ENCODE data around the gene CBR4.

CBR4 gene

DNA sequence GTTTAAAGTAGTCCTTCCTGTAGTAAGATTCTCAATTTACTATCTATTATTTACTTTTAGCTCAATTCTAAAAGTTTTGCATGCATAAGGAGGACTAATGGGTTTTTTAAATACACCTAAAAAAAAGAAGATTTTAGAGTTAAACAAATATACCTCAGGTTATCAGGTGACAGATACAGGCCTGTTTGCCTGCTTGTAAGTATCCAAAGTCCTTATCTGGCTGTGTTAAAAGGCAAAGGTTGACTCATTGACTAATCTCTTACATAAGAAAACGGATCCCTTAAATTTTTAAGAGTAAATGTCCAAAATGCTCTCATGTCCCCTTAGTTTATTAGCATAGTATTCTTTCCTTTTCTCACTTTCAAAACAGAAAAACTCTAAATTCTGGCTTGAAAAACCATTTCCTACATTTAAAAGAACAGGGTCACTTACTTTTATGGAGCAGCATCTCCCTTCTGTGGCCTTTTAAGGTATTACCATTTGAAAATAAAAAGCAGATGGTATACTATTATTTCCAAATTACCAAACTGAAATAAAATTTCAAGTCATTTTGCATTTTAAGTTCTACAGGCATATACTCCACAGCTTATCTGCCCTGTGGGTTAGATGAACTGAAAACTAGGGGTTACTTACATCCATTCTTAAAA is 4.5 kb downstream of the CBR4 start:
- TF ChIP-seq, protein P1, sequence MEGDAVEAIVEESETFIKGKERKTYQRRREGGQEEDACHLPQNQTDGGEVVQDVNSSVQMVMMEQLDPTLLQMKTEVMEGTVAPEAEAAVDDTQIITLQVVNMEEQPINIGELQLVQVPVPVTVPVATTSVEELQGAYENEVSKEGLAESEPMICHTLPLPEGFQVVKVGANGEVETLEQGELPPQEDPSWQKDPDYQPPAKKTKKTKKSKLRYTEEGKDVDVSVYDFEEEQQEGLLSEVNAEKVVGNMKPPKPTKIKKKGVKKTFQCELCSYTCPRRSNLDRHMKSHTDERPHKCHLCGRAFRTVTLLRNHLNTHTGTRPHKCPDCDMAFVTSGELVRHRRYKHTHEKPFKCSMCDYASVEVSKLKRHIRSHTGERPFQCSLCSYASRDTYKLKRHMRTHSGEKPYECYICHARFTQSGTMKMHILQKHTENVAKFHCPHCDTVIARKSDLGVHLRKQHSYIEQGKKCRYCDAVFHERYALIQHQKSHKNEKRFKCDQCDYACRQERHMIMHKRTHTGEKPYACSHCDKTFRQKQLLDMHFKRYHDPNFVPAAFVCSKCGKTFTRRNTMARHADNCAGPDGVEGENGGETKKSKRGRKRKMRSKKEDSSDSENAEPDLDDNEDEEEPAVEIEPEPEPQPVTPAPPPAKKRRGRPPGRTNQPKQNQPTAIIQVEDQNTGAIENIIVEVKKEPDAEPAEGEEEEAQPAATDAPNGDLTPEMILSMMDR (IDR thresholded peaks at IDR 0.05) = no peak
- TF ChIP-seq ZFX (IDR thresholded peaks at IDR 0.05; ENCODE audit: borderline replicate concordance) = no peak
- H3K27ac ChIP-seq = no peak overlapping the region

DNA sequence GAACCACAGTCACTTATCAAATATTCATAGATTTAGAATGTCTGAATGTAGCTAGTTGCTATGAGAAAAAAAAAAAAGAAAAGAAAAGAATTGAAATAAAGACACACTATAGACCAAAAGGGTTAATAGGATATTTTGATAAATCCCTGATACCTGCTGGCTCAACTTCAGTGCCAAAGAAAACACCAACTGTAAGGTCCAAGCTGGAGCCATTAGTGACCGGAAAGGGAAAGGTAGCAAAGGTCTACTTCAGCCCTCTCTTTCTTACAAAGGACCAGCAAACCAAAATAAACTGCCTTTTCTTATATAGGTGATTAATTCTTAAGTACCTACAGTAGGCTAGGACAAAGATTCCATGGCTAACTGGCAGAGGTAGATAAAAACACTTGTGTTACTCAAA is 9.7 kb downstream of the CBR4 start:
- H3K27ac ChIP-seq = no peak overlapping the region
- TF ChIP-seq ZFX (IDR thresholded peaks at IDR 0.05; ENCODE audit: borderline replicate concordance) = no peak
- TF ChIP-seq, protein P1 (IDR thresholded peaks at IDR 0.05) = no peak

DNA sequence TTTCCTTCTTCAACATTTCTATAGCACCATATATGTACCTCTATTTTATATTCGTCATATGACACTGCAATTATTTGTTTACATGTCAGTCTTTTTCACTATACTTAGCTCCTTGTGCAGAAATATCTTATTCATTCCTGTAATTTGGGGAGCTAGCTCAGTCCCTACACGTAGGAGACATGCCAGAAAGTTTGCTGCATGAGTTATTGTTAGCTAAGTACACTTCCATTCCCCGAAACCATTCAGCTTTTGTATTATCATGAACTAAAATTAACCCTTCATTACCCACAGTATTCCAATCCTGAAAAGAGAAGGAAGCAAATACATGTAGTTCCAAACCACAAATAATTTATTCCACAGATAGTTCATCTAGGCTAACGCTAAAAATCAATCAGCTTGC is 10.2 kb downstream of the CBR4 start:
- no peak for TF ChIP-seq ZFX (IDR thresholded peaks at IDR 0.05; ENCODE audit: borderline replicate concordance)
- TF ChIP-seq, protein P1 (IDR thresholded peaks at IDR 0.05) = no peak
- no peak overlapping the region for H3K27ac ChIP-seq

DNA sequence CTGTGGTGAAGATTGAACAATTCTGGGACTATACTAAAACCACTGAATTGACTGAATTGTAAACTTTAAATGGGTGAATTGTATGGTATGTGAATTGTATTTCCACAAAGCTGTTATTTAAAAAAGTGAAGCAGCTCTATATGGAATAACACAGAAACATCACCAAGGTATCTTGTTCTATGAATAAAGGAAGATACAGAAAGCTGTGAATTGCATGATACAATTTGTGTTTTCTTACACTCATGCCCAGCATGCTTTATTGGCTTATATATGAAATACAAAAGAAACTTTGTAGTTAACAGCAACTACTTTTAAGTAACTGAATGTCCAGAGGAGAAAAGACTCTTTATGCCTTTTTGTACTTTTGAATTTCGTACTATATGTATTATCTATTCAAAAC is 11.5 kb downstream of the CBR4 start:
- no peak overlapping the region for H3K27ac ChIP-seq
- TF ChIP-seq, protein P1 (IDR thresholded peaks at IDR 0.05) = no peak
- TF ChIP-seq ZFX (IDR thresholded peaks at IDR 0.05; ENCODE audit: borderline replicate concordance) = no peak

DNA sequence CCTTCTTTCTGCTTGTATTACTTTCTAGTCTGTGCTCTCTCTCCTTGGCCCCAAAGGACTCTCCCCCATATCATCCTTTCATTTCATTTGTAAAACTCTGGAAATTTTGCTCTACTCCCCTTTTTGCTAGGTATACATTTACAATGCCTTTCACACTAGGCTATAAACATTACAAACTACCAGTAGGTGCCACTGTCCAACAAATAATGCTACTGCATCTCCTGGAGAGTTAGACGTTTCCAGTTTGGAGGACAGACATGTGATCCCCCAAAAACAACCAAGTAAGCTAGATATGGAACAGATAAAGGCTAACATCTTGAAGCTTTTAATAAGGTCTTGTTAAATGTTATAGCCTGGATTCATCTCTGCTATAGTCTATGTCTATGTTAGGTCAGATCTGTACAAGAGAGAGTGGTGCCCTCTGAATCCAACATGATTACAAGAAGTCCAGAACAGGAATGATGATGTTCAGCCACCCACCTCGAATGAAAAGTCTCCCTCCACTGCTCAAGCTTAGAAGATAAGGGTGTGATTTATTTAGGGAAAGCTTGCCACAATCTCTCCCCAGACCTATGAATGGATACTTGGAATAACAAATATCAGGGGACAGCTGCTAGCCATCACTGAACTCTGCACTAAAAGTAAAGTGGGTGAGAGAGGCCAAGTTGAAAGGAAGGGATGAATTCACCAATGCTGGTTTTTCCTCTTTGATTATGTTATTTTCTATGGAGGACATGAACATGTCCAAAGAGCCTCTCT is 14.3 kb downstream of the CBR4 start:
- TF ChIP-seq, protein P1 (IDR thresholded peaks at IDR 0.05) = no peak
- TF ChIP-seq ZFX (IDR thresholded peaks at IDR 0.05; ENCODE audit: borderline replicate concordance) = no peak
- no peak overlapping the region for H3K27ac ChIP-seq

DNA sequence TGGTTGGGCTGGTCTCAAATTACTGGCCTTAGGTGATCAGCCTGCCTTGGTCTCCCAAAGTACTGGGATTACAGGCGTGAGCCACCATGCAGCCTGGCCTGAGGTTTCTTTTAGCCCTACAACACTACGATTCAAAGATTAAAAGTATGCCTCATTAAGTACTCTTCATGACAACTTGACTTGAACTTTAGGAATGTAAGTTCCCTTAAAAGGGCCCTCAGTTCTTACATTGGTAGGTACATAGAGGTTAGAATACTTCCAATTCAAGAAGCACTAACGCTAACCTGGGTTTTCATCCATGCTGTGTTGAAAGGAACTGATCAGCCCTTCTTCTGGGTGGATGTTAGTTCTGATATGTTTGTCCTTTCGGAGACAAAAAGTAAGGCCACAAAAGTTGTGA is 15.1 kb downstream of the CBR4 start:
- H3K27ac ChIP-seq = no peak overlapping the region
- TF ChIP-seq, protein P1 (IDR thresholded peaks at IDR 0.05) = no peak
- TF ChIP-seq ZFX (IDR thresholded peaks at IDR 0.05; ENCODE audit: borderline replicate concordance) = no peak
